ENCODE data around the gene ACVR1B.
"Not testable (repeated sequence)": the region's sequence is repeated elsewhere in the genome, so short reads cannot be mapped to it uniquely, and the experiment has no call there.

Gene ACVR1B

GRCh38 chr12:51972422-51972812 is 20.9 kb downstream of the ACVR1B start:
- no peak for DNase-seq

GRCh38 chr12:51972849-51973273 is 21.4 kb downstream of the ACVR1B start:
- peak in 2 of 6 experiments; percentile 15 to 17 for DNase-seq

GRCh38 chr12:51973560-51973959 is 22.1 kb downstream of the ACVR1B start:
- DNase-seq: no peak

DNA sequence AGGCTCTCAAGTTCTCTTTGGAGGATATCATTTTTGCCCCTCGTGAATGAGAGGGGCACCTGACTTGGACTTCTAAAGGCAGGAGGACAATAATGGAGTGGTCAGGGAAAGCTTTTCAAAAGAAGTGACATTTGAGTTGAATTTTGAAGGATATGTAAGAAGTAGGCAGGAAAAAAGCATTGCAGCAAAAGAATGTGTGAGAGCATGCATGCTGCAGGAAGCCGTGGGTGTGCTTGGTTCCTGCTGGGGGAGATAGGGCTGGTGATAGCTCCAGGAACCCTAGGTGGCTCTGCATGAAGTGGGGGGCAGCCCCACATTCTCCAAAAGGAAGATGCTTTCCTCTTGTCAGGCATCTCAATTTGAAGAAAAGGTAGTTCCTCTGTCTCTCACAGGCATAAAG is 23.1 kb downstream of the ACVR1B start:
- peak in 1 of 6 experiments; percentile 16 for DNase-seq

DNA sequence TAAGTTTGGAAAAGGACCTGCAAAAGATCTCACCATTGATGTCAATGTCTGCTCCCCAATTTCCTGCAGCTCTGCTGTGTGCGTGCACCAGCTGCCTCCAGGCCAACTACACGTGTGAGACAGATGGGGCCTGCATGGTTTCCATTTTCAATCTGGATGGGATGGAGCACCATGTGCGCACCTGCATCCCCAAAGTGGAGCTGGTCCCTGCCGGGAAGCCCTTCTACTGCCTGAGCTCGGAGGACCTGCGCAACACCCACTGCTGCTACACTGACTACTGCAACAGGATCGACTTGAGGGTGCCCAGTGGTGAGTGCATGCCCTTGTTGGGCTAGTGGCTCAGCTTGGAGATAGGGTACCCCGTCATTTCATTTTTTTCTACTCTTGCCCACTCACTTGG is 23.7 kb downstream of the ACVR1B start:
- no peak for DNase-seq

DNA sequence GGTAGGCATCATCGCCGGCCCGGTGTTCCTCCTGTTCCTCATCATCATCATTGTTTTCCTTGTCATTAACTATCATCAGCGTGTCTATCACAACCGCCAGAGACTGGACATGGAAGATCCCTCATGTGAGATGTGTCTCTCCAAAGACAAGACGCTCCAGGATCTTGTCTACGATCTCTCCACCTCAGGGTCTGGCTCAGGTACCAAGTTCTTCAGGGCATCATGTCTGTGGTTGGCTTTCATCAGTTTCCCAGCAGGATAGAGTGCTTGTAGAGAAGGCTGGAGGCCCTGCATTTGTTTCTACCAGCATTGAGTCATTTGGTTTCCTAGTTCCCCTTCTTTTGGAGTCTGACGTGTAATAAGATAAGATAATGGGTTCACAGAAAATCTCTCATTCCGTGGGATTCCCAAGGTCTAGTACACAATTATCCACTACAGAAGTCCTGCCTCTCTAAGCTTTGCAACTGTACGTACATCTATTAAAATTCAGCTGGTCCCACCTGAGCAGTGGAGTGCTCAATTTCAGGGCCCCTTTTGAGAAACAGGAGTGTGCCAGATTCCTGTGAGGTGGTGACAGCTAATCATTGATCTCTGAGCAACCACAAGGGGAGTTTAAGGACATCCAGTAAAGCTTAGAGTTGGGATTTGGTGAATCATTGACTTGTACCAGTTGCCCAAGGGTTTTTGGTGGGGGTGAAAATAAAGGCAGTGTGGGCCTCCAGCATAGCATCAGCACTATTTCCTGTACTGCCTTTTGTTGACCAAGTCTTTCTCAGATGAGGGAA is 25.1 kb downstream of the ACVR1B start:
- DNase-seq: no peak

GRCh38 chr12:51977320-51977753 is 25.8 kb downstream of the ACVR1B start:
- no peak for DNase-seq

GRCh38 chr12:51979306-51979705 is 27.8 kb downstream of the ACVR1B start:
- DNase-seq: not testable (repeated sequence)

DNA sequence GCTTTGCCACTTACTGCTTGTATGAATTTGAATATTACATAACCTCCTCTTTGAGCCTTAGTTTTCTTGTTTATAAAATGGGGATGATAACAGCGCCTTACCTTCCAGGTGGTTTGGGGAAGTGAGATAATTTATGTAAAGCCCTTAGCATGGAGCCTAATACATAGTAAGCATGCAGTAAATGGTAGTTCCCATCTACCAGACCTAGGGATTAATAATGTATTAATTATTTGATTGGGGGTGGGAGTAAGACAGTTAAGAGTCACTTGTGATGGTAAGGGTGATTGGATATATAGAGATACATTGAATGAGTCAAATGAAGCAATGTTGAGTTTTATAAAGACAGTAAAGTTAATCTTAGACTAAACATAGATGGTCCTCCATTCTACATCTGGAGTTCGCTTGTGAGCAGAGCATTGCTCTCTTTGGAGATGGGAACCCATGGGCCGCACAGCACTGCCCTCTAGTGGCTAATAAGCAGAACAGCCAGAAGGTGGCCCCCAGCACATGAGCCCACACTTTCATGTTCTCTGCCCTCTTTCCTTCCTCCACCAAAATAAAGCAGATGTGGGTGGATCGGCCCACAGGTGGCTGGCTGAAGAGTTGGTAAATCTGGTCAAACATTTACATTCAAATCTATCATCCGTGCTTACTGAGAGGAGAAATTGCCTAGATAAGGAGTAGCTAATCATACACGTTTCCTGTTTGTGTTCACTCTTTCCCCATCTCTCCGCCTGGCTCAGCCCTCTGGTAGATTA is 28.7 kb downstream of the ACVR1B start:
- peak; percentile 26 to 78 (median 56) for DNase-seq

- DNase-seq: no peak
Measured at GRCh38 chr12:51980809-51981127, 29.3 kb downstream of the ACVR1B start.

- no peak for DNase-seq
Measured at GRCh38 chr12:51984657-51985056, 33.2 kb downstream of the ACVR1B start.

GRCh38 chr12:51985154-51985835 is 33.8 kb downstream of the ACVR1B start:
- DNase-seq: no peak

DNA sequence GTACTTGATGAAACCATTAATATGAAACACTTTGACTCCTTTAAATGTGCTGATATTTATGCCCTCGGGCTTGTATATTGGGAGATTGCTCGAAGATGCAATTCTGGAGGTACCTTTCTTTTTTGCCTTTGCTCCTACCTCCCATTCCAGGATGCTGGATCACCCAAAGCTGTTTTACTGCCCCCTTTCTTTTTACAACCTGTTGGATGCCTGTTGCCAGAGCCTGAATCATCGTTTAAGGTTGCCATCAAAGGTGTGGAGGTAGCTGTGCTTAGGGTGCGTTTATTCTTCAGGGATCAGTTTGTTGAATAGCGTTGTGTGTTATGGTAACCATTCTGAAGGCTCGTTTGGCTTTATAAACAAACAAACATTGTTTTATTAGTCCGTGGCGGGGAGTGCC is 35.3 kb downstream of the ACVR1B start:
- no peak for DNase-seq

DNA sequence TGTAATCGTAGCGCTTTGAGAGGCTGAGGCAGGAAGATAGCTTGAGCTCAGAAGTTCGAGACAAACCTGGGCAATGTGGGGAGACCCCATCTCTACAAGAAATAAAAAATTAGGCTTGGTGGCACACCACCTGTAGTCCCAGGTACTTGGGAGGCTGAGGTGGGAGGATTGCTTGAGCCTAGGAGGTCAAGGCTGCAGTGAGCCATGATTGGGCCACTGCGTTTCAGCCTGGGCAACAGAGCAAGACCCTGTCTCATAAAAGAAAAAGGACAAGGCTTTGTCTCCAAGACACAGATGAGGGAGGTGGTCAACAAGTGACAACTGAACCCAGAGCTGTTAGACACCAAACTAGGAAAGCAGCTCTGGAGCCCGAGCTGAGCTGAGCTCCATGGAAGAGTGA is 40.7 kb downstream of the ACVR1B start:
- no peak for DNase-seq

GRCh38 chr12:51994539-51994820 is 43.0 kb downstream of the ACVR1B start:
- DNase-seq: no peak

DNA sequence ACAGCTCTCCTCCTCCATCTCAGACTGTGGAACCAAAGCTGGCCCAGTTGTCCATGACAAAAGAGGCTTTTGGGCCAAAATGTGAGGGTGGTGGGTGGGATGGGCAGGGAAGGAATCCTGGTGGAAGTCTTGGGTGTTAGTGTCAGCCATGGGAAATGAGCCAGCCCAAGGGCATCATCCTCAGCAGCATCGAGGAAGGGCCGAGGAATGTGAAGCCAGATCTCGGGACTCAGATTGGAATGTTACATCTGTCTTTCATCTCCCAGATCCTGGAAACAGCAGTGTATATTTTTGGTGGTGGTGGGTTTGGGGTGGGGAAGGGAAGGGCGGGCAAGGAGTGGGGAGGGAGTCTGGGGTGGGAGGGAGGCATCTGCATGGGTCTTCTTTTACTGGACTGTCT is 43.5 kb downstream of the ACVR1B start:
- DNase-seq: no peak

GRCh38 chr12:51997136-51997535 is 45.6 kb downstream of the ACVR1B start:
- no peak for DNase-seq

DNA sequence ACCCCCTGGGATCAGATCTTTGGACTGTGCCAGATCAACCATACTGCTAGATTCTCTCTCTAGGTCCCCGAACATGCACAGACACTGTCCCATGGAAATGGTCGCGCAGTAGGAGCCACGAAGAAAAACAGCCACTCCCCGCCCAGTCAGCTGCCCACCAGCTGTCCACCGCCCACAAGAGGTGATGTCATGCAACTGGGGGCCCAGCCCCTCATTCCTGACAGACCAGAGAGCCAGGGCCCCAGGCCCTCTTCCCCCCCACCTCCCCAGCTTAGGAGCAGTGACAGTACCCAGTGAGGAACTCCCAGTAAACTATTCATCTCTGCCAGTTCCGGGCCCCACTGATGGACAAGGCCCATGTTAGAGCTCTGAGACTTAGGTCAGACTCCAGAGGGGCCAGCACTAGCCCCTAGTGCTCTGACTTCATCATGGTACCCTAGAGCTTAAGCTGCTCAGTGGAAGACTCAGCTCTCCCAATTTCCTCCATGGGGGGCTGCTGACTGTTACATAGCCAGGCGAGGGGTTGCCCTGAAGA is 51.6 kb downstream of the ACVR1B start:
- no peak for DNase-seq

GRCh38 chr12:52003591-52003990 is 52.1 kb downstream of the ACVR1B start:
- no peak for DNase-seq

DNA sequence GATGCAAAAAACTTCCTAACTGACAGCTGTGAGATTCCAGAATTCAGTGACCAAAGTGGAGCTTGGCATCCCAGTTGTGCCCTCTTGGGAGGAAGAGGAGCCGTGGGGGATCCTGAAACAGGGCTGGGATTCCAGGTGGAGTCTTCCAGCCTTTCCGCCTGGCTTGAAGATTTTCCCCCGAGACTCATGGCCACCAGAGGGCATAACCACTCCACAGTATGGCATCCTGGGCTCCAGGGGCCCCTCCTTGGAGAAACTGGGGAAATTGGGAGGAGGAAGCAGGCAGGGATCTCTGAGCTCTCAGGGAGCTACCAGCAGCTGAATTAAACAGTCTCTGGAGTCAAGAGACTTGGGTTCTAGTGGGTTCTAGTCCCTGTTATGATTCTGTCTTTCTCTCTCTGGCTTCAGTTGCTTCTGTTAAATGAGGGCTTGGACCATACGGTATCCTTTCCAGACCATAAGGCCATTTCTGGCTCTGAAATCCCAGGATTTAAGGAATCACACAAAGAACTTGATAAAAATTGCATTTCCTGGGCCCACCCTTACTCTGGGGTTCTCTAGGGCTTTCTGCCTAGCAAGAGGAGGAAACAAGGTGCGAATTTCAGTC is 52.6 kb downstream of the ACVR1B start:
- no peak for DNase-seq

DNA sequence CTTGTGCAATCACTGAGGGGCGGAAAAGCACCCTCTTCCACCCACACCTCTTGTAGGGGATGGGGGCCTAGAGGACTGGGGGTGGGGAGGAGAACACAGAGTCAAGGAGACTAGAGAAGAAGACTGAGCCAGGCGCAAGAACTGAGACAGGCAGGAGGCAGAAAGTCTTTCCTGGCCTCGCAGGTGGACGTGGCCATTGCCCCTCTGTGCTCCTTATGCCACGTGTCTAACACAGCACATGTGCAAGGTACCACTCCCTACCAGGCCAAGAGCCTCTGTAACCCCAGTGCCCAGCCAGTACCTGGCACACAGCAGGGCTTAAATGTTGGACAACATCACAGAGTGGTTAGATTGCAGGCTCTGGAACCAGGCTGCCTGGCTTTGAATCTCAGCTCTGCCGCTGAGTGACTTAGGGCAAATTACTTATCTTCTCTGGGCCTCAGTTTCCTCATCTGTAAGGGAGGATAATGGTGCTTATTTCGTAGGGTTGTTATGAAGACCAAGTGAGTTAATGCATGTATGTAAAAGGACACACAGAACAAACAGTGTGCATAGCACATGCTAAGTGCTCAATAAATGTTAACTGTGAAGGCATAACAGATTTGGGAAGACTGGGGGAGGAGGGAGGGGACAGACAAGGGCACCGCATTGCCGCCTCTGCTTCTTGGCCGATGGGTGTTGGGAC is 53.9 kb downstream of the ACVR1B start:
- no peak for DNase-seq

DNA sequence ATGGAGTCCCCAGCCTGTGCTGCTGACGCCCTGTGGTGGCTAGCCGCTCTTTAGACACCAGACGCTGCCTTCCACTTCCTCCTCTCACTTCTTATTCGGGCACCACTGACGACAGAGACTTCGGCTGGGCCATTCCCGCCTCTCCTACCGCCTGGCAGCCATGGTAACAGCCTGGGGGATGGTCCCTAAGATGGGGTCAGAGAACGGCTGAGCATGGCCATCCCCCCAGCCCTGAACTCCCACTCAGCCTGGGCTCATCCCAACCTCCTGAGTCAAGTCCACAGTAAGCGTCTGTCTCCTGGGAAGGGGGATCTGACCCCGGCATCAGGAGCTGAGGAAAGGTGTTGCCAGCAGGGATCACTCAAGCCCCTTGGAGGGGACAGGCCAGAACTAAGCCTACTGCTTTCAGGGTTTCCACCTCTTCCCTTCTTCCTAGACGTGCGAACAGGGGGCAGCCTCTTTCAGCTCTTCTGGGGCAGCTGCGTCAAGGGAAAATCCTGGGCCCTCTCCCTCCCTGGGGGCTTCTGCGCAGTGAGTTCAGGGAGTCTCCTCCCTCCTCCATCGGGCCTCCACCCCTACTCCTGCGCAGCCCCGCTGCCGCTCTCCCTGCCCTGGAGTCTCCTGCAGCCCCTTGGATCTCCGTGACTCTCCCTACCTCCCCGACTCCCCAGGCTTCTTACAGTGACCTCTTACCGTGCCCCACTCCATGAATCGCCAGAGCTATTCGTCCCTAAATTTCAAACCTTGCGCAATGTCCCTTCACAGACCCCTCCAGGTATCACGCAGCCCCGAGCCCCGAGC is 54.6 kb downstream of the ACVR1B start:
- no peak for DNase-seq
